OCI-LY1 (cell line): ENCODE results near the gene OGG1.

Source experiments
- CTCF ChIP-seq: fragments of 200-600 bp; sonication (generic), shearing (Covaris generic); IDR thresholded peaks from 2 replicates; pipeline ENCODE4 v1.5.1; 2017; ENCODE audit warnings: mild to moderate bottlenecking, antibody characterized with exemption, low read length, moderate library complexity, mixed read lengths
- EZH2 ChIP-seq: fragments of 200-600 bp; sonication (generic), shearing (Covaris generic); IDR thresholded peaks from 2 replicates; pipeline ENCODE4 v1.8.0; 2017; ENCODE audit warnings: borderline replicate concordance, mixed run types, mild to moderate bottlenecking, antibody characterized with exemption, low read length, moderate library complexity, mixed read lengths

DNA sequence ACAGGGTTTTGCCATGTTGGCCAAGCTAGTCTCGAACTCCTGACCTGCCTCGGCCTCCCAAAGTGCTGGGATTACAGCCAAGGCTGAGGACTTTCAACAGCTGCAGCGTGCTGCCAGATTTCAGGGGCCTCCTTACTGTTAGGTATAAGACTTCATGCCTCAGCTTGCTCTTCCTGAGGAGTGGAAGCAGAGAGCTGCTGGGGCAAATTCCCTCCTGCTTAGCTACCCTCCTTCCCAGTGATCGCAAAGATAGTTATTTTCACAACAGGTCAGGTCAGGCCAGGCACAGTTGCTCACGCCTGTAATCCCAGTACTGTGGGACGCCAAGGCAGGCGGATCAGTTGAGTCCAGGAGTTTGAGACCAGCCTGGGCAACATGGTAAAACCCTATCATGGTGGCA, 48.7 kb upstream of the OGG1 start:
- TF ChIP-seq EZH2 (no peak), CTCF (no peak)
